Neuronal stem cell (in vitro differentiated cells): ENCODE data around the gene BDKRB2.

Experiments
- DNase-seq: peaks from one replicate; pipeline ENCODE4 v3.0.0-alpha.2; 2013; ENCODE audit warnings: low spot score
- H2AFZ ChIP-seq: one replicate; pipeline ENCODE4 v1.6.1; 2013; ENCODE audit warnings: mild to moderate bottlenecking, low read length, inconsistent platforms
- H2AK5ac ChIP-seq: 2 replicates; pipeline ENCODE4 v1.6.1; 2013; ENCODE audit warnings: low read depth, mild to moderate bottlenecking, inconsistent platforms, low read length, moderate library complexity, mixed read lengths
- H2BK120ac ChIP-seq: 2 replicates; pipeline ENCODE4 v1.6.1; 2013; ENCODE audit warnings: low read depth, mild to moderate bottlenecking, inconsistent platforms, low read length, moderate library complexity, mixed read lengths
- H2BK12ac ChIP-seq: one replicate; pipeline ENCODE4 v1.6.1; 2013; ENCODE audit warnings: low read length, inconsistent platforms
- H2BK15ac ChIP-seq: 2 replicates; pipeline ENCODE4 v1.6.1; 2013; ENCODE audit warnings: mild to moderate bottlenecking, low read length, inconsistent platforms, mixed read lengths
- H2BK5ac ChIP-seq: one replicate; pipeline ENCODE4 v1.6.1; 2013; ENCODE audit warnings: inconsistent platforms, mild to moderate bottlenecking, low read length, moderate library complexity
- H3K14ac ChIP-seq: one replicate; pipeline ENCODE4 v1.6.1; 2013; ENCODE audit warnings: low read length, inconsistent platforms
- H3K18ac ChIP-seq: 2 replicates; pipeline ENCODE4 v1.6.1; 2013; ENCODE audit warnings: low read length, inconsistent platforms
- H3K23ac ChIP-seq: 2 replicates; pipeline ENCODE4 v1.6.1; 2013; ENCODE audit warnings: low read depth, mild to moderate bottlenecking, mixed read lengths, low read length, inconsistent platforms; ENCODE audit not compliant: poor library complexity
- H3K27ac ChIP-seq: replicated peaks from 3 replicates; pipeline ENCODE4 v1.5.1; 2013; ENCODE audit warnings: low read length, inconsistent platforms
- H3K27me3 ChIP-seq, 3 experiments: 2 replicates each; pipeline ENCODE4 v1.6.1; 2013; ENCODE audit warnings: low read length in 3 of 3, mild to moderate bottlenecking in 2 of 3, inconsistent platforms in 1 of 3, low read depth in 1 of 3, mixed read lengths in 1 of 3, moderate library complexity in 1 of 3; ENCODE audit not compliant: control insufficient read depth in 3 of 3, insufficient read depth in 3 of 3
- H3K36me3 ChIP-seq, 2 donors: replicated peaks in 1 of 2; 2 replicates each; pipeline ENCODE4 v1.6.1; 2013; ENCODE audit warnings: low read length in 2 of 2; ENCODE audit not compliant: control insufficient read depth in 2 of 2, insufficient read depth in 2 of 2
- H3K4ac ChIP-seq: 2 replicates; pipeline ENCODE4 v1.6.1; 2013; ENCODE audit warnings: inconsistent platforms, mild to moderate bottlenecking, low read length, moderate library complexity
- H3K4me1 ChIP-seq, 2 donors: 1 replicate in 1 of 2; 2 replicates in 1 of 2; pipeline ENCODE4 v1.6.1; 2013; ENCODE audit warnings: low read length in 2 of 2, low read depth in 1 of 2; ENCODE audit not compliant: control insufficient read depth in 2 of 2, insufficient read depth in 1 of 2
- H3K4me2 ChIP-seq: one replicate; pipeline ENCODE4 v1.6.1; 2013; ENCODE audit warnings: mild to moderate bottlenecking, low read length, inconsistent platforms; ENCODE audit not compliant: insufficient read depth, poor library complexity, severe bottlenecking
- H3K4me3 ChIP-seq, 2 donors: 2 replicates each; pipeline ENCODE4 v1.5.1; 2013; ENCODE audit warnings: low read length in 2 of 2, mild to moderate bottlenecking in 2 of 2, inconsistent platforms in 1 of 2, moderate library complexity in 1 of 2
- H3K79me1 ChIP-seq: one replicate; pipeline ENCODE4 v1.6.1; 2013; ENCODE audit warnings: low read depth, mild to moderate bottlenecking, inconsistent platforms, low read length, moderate library complexity
- H3K9ac ChIP-seq: one replicate; pipeline ENCODE4 v1.6.1; 2013; ENCODE audit warnings: mild to moderate bottlenecking, low read depth, low read length, inconsistent platforms; ENCODE audit not compliant: poor library complexity
- H3K9me3 ChIP-seq, 2 donors: replicated peaks in 1 of 2; 2 replicates each; pipeline versions ENCODE3 to v1.6.1; 2013; ENCODE audit warnings: low read length in 2 of 2, mild to moderate bottlenecking in 2 of 2, inconsistent platforms in 1 of 2, low read depth in 1 of 2, mixed read lengths in 1 of 2, moderate library complexity in 1 of 2; ENCODE audit not compliant: control insufficient read depth in 2 of 2, insufficient read depth in 1 of 2
- H4K8ac ChIP-seq: one replicate; pipeline ENCODE4 v1.6.1; 2013; ENCODE audit warnings: low read depth, mild to moderate bottlenecking, inconsistent platforms, low read length, moderate library complexity
- H4K91ac ChIP-seq: one replicate; pipeline ENCODE4 v1.6.1; 2013; ENCODE audit warnings: low read length, low read depth, mild to moderate bottlenecking, inconsistent platforms; ENCODE audit not compliant: poor library complexity
- WGBS, 2 donors: extraction: QIAGEN DNeasy Blood & Tissue Kit; methylation state at CpG; one replicate each; pipeline ENCODE4 v1.1.7; 2013; ENCODE audit warnings: missing lambda C conversion rate in 2 of 2, mixed read lengths in 1 of 2; ENCODE audit not compliant: insufficient read length in 2 of 2, insufficient replicate concordance in 1 of 2; ENCODE audit errors: extremely low coverage in 2 of 2; 5-methylcytosine and 5-hydroxymethylcytosine counted together

The BDKRB2 gene

DNA sequence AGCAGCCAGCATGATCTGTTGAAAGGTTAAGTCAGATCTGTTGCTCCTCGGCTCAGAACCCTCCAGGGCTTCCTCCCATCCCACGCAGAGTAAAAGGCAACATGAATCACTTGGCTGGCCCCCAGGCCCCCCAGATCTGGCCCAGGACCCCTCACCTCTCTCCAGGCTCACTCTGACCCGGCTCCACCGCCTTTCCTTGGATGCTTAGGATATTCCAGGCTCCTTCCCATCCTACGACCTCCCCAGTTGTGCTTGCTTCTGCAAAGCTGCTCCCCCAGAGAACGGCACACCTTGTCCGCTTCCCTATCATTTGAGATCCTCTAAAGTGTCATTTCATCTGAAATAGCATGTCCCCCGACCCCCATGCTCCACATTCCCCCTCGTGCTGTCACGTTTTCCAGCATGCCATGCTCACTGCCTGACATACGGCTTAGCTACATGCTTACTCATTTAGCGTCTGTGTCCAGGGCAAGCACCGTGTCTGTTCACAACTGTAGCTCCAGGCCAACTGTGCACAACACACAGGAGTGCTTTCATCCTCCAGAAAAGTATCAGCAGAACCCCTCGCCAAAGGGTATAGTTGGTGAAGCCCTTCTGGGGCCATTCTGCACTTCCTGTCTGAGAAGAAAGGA lies 33.6 kb upstream of the BDKRB2 start:
- no peak for DNase-seq
- no CpG with 5 or more reads among the region's 14 CpGs for WGBS, 2 donors

DNA sequence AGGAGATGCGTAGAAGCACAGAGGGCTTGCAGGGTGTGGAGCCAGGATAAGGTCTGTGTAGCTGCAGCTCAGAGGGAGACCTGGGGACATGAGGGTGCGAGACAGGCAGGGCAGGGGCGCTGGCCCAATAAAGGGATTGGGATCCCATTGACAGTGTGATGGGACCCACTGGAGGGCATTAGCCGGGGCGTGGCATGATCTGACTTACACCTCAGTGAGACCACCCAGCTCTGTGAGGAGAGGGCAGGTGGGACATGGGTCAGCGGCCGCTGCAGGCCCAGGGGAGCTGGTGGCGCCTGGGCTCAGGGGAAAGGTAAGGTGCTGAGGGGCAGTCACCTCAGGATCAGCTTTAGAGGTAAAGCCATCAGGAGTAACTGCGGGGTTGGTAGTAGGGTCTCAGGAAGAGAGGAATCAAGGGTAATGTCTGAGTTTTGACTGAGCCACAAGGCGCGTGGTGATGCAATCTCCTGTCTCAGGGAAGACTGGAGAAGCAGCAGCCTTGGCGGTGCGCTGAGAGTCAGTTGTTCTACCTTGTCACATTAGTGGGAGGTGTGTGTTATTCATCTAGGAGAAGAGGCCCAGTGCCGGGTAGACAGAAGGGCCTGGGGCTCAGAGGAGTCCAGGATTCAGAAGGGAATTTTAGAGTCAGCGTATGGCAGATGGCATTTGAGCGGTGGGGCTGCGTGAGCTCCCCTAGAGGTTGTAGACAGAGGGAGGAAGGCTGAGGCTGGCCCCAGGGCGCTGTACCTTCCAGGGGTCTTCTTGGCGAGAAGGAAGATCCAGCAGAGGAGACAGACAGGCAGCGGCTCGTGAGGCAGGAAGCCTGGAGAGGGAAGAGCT lies 30.8 kb upstream of the BDKRB2 start:
- H2BK5ac ChIP-seq = no peak overlapping the region
- no peak overlapping the region for H2AFZ ChIP-seq
- DNase-seq = no peak
- H4K8ac ChIP-seq = peak overlapping the region; percentile 29
- no peaks in the 10 kb centered on the region for H3K36me3 ChIP-seq
- H2AK5ac ChIP-seq = peak overlapping the region; percentile 4
- no peaks in the 10 kb centered on the region for H3K9me3 ChIP-seq
- no CpG with 5 or more reads among the region's 21 CpGs for WGBS, 2 donors
- no peak overlapping the region for H4K91ac ChIP-seq
- no peak overlapping the region for H3K18ac ChIP-seq
- peaks cover 0 to 7% of the 10 kb centered on the region in 2 donors for H3K4me1 ChIP-seq
- no peak overlapping the region for H3K27ac ChIP-seq
- H3K4me3 ChIP-seq = no peak overlapping the region
- no peak overlapping the region for H2BK15ac ChIP-seq
- H3K79me1 ChIP-seq = no peaks in the 10 kb centered on the region
- H3K27me3 ChIP-seq = peaks cover 0 to 30% (median 0%) of the 10 kb centered on the region in 3 experiments
- H3K23ac ChIP-seq = no peak overlapping the region
- H3K9ac ChIP-seq = no peak overlapping the region
- H3K14ac ChIP-seq = peak overlapping the region; percentile 6
- H3K4ac ChIP-seq = no peak overlapping the region
- H3K4me2 ChIP-seq = no peak overlapping the region
- no peak overlapping the region for H2BK120ac ChIP-seq
- H2BK12ac ChIP-seq = no peak overlapping the region

More for the DNA sequence above, 33.6 kb upstream of the BDKRB2 start:
- no peak overlapping the region for H3K9ac ChIP-seq
- peaks cover 0 to 31% (median 0%) of the 10 kb centered on the region in 3 experiments for H3K27me3 ChIP-seq
- no peak overlapping the region for H3K18ac ChIP-seq
- H3K79me1 ChIP-seq = no peaks in the 10 kb centered on the region
- H2BK12ac ChIP-seq = no peak overlapping the region
- no peak overlapping the region for H4K8ac ChIP-seq
- no peak overlapping the region for H3K4me3 ChIP-seq
- no peak overlapping the region for H3K4me2 ChIP-seq
- no peaks in the 10 kb centered on the region for H3K36me3 ChIP-seq
- H3K4me1 ChIP-seq = no peaks in the 10 kb centered on the region
- H3K4ac ChIP-seq = no peak overlapping the region
- H2BK15ac ChIP-seq = no peak overlapping the region
- no peak overlapping the region for H3K27ac ChIP-seq
- no peak overlapping the region for H2AFZ ChIP-seq
- no peak overlapping the region for H2BK120ac ChIP-seq
- H4K91ac ChIP-seq = no peak overlapping the region
- no peaks in the 10 kb centered on the region for H3K9me3 ChIP-seq
- H3K14ac ChIP-seq = no peak overlapping the region
- H2BK5ac ChIP-seq = no peak overlapping the region
- H3K23ac ChIP-seq = no peak overlapping the region
- H2AK5ac ChIP-seq = no peak overlapping the region

DNA sequence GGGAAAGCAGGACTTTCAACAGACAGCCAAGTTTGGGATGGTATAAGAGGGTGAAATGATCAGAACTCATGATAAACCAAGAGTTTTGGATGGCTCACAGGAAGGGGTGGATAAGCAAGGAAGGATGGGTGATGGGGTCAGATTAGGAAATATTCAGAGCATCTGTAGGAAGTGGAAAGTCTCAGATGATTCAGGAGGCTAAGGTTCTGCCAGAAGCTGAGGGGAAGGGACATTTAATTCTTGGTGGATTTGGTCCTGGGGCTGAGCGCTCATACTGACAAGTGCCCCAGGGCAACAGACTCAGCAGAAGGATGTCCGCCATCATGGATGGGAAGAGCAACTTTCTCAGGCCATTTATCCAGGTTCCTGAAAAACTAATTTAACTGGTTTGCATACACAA lies 28.4 kb upstream of the BDKRB2 start:
- no peak overlapping the region for H2AFZ ChIP-seq
- no peak for DNase-seq
- no CpG with 5 or more reads among the region's 2 CpGs for WGBS, 2 donors
- H2BK12ac ChIP-seq = no peak overlapping the region
- no peak overlapping the region for H3K23ac ChIP-seq
- H2AK5ac ChIP-seq = no peak overlapping the region
- H3K27ac ChIP-seq = no peak overlapping the region
- H4K91ac ChIP-seq = no peak overlapping the region
- H3K18ac ChIP-seq = no peak overlapping the region
- H2BK15ac ChIP-seq = no peak overlapping the region
- peaks cover 0 to 23% (median 0%) of the 10 kb centered on the region in 3 experiments for H3K27me3 ChIP-seq
- no peaks in the 10 kb centered on the region for H3K9me3 ChIP-seq
- peaks cover 0 to 7% of the 10 kb centered on the region in 2 donors for H3K4me1 ChIP-seq
- H3K14ac ChIP-seq = no peak overlapping the region
- no peak overlapping the region for H3K4me3 ChIP-seq
- no peak overlapping the region for H2BK5ac ChIP-seq
- no peak overlapping the region for H3K4me2 ChIP-seq
- no peak overlapping the region for H3K9ac ChIP-seq
- no peaks in the 10 kb centered on the region for H3K36me3 ChIP-seq
- no peak overlapping the region for H2BK120ac ChIP-seq
- H3K79me1 ChIP-seq = no peaks in the 10 kb centered on the region
- no peak overlapping the region for H4K8ac ChIP-seq
- H3K4ac ChIP-seq = no peak overlapping the region

DNA sequence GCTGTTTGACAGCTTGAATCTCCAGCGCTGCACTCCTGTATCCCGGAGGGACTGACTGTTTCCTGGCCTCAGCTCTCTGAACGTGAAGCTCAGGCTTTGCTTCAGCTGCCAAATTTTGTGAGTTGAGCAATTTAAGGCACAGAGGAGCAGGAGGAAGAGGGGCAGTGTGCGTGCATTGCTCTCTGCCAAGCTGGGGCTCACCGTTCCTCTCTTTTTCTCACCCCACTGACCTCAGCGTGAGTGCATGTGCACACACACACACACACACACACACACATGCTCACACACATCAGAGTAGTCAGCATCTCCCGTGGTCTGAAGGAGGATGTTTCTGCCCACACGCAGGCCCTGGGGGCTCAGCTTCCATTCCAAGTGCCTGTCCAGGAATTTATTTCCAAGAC lies 27.8 kb upstream of the BDKRB2 start:
- Histone ChIP-seq H3K27ac (no peak overlapping the region), H3K9me3 (no peaks in the 10 kb centered on the region), H2BK15ac (no peak overlapping the region), H2AFZ (no peak overlapping the region), H4K91ac (no peak overlapping the region), H2AK5ac (no peak overlapping the region), H3K4me1 (peaks cover 0 to 7% of the 10 kb centered on the region in 2 donors), H4K8ac (no peak overlapping the region), H2BK5ac (no peak overlapping the region), H3K27me3 (peaks cover 0 to 17% (median 0%) of the 10 kb centered on the region in 3 experiments), H2BK120ac (no peak overlapping the region), H3K4ac (no peak overlapping the region), H3K9ac (no peak overlapping the region), H3K4me3 (no peak overlapping the region), H3K79me1 (no peaks in the 10 kb centered on the region), H3K23ac (no peak overlapping the region), H3K18ac (no peak overlapping the region), H3K14ac (no peak overlapping the region), H3K4me2 (no peak overlapping the region), H3K36me3 (no peaks in the 10 kb centered on the region), H2BK12ac (no peak overlapping the region)
- no peak for DNase-seq
- no CpG with 5 or more reads among the region's 8 CpGs for WGBS, 2 donors
